T-helper 1 cell treated with Interleukin-12 subunit alpha and Interleukin-12 subunit beta and Interleukin-4 antibody, amounts not matched to agents 30 μg/mL and 1 μg/mL, for 36 hours (primary cell): ENCODE results near the gene SLC22A15.

Experiments
- H3K27ac Mint-ChIP-seq: one replicate; pipeline ENCODE4 v1.8.0; 2021; ENCODE audit warnings: mild to moderate bottlenecking, mixed read lengths
- H3K27me3 Mint-ChIP-seq: one replicate; pipeline ENCODE4 v1.8.0; 2021; ENCODE audit warnings: low read depth, mixed read lengths
- H3K36me3 Mint-ChIP-seq: one replicate; pipeline ENCODE4 v1.8.0; 2021; ENCODE audit warnings: low read depth, mixed read lengths
- H3K4me1 Mint-ChIP-seq: one replicate; pipeline ENCODE4 v1.8.0; 2021; ENCODE audit warnings: low read depth, mixed read lengths
- H3K4me3 Mint-ChIP-seq: one replicate; pipeline ENCODE4 v1.8.0; 2021; ENCODE audit warnings: mild to moderate bottlenecking, moderate library complexity, mixed read lengths
- H3K9me3 Mint-ChIP-seq: one replicate; pipeline ENCODE4 v1.8.0; 2021; ENCODE audit warnings: mixed read lengths

Gene SLC22A15

DNA sequence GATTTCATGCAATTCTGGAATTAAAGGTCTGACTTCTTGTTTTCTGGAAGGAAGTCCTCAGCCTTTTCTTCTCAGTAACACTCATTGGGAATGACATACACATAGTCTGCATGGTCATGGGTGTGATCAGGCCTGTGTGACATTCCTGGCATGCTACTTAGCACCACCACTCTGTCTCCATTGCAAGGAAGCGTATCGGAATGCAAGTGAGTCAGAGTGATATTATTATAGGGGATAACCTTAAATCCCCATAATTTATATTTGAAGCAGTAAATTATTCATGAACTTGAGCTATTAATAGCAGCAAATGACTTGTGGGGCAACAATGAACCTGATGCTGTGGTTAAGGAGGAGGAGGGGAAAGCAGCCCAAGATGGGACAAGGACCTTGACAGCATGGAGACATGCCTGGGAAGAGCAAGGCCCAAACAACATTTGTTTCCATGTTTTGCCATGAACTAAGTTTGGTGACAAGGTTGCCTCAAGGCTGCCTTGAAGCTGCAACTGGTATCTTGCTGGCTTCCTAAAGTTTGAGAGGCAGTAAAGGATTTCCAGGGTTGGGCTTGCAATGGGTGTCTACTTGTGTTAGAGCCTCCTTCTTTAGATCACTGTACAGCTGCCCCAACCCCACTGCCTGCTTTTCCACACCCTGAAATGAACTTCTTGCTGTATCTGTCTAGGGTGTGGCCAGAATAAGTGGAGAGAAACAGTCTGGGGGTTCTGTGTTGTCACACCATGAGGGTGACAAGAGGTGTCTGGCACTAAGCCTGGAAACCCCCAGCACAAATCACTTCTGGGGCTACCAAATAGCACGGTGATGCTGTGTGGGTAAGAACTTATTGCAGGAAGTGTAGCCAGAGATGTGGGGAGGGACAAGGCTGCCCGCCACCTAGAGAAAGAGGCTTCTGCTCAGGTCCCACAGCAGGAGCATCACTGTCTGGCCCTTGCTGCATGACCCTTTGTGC is 139.4 kb downstream of the SLC22A15 start:
- no peaks in the 10 kb centered on the region for H3K9me3 Mint-ChIP-seq
- no peaks in the 10 kb centered on the region for H3K36me3 Mint-ChIP-seq
- no peak overlapping the region for H3K4me3 Mint-ChIP-seq
- H3K4me1 Mint-ChIP-seq = no peaks in the 10 kb centered on the region
- no peak overlapping the region for H3K27ac Mint-ChIP-seq
- no peaks in the 10 kb centered on the region for H3K27me3 Mint-ChIP-seq

DNA sequence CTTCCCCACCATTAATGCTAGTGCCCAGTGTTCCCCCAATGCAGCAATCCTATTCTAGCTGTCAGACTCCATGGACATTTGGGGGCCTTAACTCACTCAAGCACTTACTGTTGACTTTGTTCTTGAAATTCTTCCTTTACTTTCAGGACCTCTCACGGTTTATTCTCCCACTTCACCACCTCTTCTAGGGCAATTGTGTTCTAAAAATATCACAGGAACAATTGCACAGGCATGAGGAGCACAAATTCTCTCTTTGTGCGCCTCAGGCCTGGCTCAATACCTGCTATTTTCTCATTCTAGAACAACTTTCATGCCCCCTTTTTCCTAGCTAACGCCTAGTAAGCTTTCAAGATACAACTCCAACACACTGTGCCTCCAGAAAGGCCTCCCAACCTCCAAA is 142.2 kb downstream of the SLC22A15 start:
- no peak overlapping the region for H3K27ac Mint-ChIP-seq
- H3K4me1 Mint-ChIP-seq = no peaks in the 10 kb centered on the region
- H3K4me3 Mint-ChIP-seq = no peak overlapping the region
- H3K36me3 Mint-ChIP-seq = no peaks in the 10 kb centered on the region
- H3K9me3 Mint-ChIP-seq = no peaks in the 10 kb centered on the region
- no peaks in the 10 kb centered on the region for H3K27me3 Mint-ChIP-seq
